Urinary bladder (tissue), 4 donors: Measurements from ENCODE around the gene RRP7A. TPM values are rescaled to one million over a fixed set of nuclear protein-coding genes. Genes with fewer than 3 reads are reported as not detected.
"Not testable (repeated sequence)": the region's sequence is repeated elsewhere in the genome, so short reads cannot be mapped to it uniquely, and the experiment has no call there.

Experiments used
- DNase-seq: peaks from one replicate; pipeline ENCODE4 v3.0.0-alpha.2; 2015; ENCODE audit errors: extremely low spot score
- H3K27ac ChIP-seq: one replicate; pipeline ENCODE4 v1.5.1; 2013; ENCODE audit warnings: low read depth, mild to moderate bottlenecking, moderate library complexity
- H3K36me3 ChIP-seq: one replicate; pipeline ENCODE4 v1.6.1; 2013; ENCODE audit warnings: mild to moderate bottlenecking, moderate library complexity; ENCODE audit not compliant: insufficient read depth
- H3K4me1 ChIP-seq: one replicate; pipeline ENCODE4 v1.6.1; 2013; ENCODE audit warnings: mild to moderate bottlenecking, moderate library complexity; ENCODE audit not compliant: insufficient read depth
- H3K4me3 ChIP-seq: one replicate; pipeline ENCODE4 v1.5.1; 2013; ENCODE audit warnings: low read depth, low read length
- WGBS: extraction: QIAGEN DNeasy Blood & Tissue Kit; methylation state at CpG from one replicate; pipeline ENCODE4 v1.1.7; 2013; 5-methylcytosine and 5-hydroxymethylcytosine counted together
- polyA plus RNA-seq: library from polyadenylated mRNA; stranded (reverse); fragments of 200-250 nt; gene quantifications from one replicate; pipeline ENCODE4 v1.2.3, GENCODE V29; 2013
- total RNA-seq: library from RNA; depleted of rRNA; stranded (reverse); fragments of >200 nt; gene quantifications from one replicate; pipeline ENCODE4 v1.2.3, GENCODE V29; 2014
- donor health status: healthy with polysubstance abuse.
- donor health status: healthy.

RRP7A gene
- total and polyA plus RNA-seq, 2 donors, result 14.4 to 22.4 TPM

DNA sequence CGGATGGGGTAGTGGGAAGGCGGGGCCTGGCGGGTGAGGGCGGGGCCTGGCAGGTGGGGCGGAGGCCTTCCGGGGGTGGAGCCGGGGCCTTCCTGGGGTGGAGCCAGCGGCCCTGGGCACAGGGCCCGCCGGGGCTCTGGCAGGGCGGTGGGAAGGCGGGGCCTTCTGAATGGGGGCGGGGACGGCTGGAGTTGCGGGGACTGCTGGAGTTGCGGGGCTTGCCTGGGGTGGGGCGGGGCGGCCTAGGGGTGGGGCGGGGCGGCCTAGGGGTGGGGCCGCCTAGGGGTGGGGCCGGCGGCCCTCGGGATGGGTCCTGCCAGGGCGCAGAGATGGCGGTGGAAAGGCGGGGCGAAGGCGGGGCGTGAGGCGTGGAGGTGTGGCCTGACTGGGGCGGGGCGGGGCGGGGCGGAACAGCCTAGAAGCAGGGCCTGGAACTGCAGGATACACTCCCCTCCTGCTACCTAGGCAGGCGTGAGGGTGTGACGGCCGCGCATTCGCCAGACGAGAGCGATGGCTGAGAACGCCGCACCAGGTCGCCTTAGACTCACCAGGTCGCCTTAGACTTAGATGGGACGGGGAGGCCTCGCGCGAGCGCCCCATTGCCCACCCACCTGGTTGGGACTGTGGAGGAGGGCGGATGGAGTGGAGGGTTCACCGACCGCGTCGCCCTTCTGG is 19.3 kb downstream of the RRP7A start:
- no peaks in the 10 kb centered on the region for H3K4me1 ChIP-seq
- no peaks in the 10 kb centered on the region for H3K36me3 ChIP-seq
- WGBS, result 4% methylated on average over 53 of the region's 56 CpGs
- no peak overlapping the region for H3K27ac ChIP-seq
- no peak for DNase-seq
- peak overlapping the region; percentile 25 for H3K4me3 ChIP-seq

- peak overlapping the region; percentile 25 for H3K4me3 ChIP-seq
- not testable (repeated sequence) for H3K27ac ChIP-seq, H3K4me1 ChIP-seq, DNase-seq, H3K36me3 ChIP-seq
- WGBS, result 66% methylated on average over 15 of the region's 15 CpGs
Observed at GRCh38 chr22:42499773-42500160, 19.8 kb downstream of the RRP7A start.

DNA sequence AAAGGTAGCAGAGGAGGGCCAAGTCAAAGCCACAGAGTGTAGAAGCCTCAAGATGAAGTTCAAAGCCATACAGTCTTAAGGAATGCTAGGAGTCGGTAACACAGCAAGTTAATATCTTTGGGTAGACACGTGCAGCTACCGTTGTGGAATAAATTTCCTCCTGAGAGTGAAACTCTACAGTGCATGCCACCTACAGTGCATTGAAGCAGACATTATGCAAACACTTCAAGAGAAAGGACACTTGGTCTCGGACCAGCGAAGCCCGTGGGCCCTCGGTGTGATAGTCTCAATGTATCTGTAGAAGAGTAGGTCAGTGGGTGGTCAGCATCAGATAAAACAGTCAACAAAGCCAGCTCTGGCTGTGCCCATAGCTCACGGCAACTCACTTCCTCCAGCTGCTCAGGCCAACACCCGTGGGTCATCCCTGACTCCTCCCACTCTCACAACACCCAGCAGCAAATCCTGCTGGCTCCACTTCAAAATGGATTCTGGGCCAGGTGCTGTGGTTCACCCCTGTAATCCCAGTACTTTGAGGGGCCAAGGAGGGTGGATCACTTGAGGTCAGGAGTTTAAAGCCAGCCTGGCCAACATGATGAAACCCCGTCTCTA is 24.0 kb downstream of the RRP7A start:
- H3K4me1 ChIP-seq, DNase-seq, H3K27ac ChIP-seq, H3K4me3 ChIP-seq, H3K36me3 ChIP-seq: not testable (repeated sequence)
- 50% methylated on average over 10 of the region's 10 CpGs for WGBS

- 68% methylated on average over 6 of the region's 6 CpGs for WGBS
- Histone ChIP-seq H3K36me3 (no peaks in the 10 kb centered on the region), H3K4me1 (no peaks in the 10 kb centered on the region), H3K27ac (no peak overlapping the region), H3K4me3 (no peak overlapping the region)
- no peak for DNase-seq
Observed at GRCh38 chr22:42493393-42493792, 26.2 kb downstream of the RRP7A start.

DNA sequence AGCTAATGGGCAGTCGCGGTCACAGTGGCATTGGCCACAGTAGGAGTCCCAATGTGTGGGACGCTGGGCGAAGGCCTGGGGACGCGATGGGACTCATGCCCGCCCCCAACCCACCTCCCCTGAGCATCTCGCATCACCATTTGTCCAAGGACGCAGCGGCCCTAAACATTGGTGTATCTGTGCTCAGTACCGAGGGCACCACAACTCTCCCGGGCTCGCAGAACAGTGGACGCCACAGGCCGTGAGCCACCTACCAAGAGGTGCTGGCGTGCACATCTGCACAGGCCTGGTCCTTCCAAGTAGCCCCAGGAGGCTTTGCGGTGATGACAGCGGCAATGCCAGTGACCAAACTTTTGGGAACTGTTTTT is 27.3 kb downstream of the RRP7A start:
- Histone ChIP-seq H3K4me3 (no peak overlapping the region), H3K36me3 (no peaks in the 10 kb centered on the region), H3K27ac (no peak overlapping the region), H3K4me1 (no peaks in the 10 kb centered on the region)
- no peak for DNase-seq
- WGBS, result 96% methylated on average over 18 of the region's 18 CpGs

- no peaks in the 10 kb centered on the region for H3K4me1 ChIP-seq
- no peak for DNase-seq
- 53% methylated on average over 8 of the region's 8 CpGs for WGBS
- no peaks in the 10 kb centered on the region for H3K36me3 ChIP-seq
- no peak overlapping the region for H3K4me3 ChIP-seq
- no peak overlapping the region for H3K27ac ChIP-seq
Observed at GRCh38 chr22:42490243-42490832, 29.3 kb downstream of the RRP7A start.

GRCh38 chr22:42489000-42489399 is 30.6 kb downstream of the RRP7A start:
- no peak overlapping the region for H3K4me3 ChIP-seq
- DNase-seq, result no peak
- H3K36me3 ChIP-seq, result no peaks in the 10 kb centered on the region
- WGBS, result 92% methylated on average over 10 of the region's 10 CpGs
- no peaks in the 10 kb centered on the region for H3K4me1 ChIP-seq
- H3K27ac ChIP-seq, result no peak overlapping the region

DNA sequence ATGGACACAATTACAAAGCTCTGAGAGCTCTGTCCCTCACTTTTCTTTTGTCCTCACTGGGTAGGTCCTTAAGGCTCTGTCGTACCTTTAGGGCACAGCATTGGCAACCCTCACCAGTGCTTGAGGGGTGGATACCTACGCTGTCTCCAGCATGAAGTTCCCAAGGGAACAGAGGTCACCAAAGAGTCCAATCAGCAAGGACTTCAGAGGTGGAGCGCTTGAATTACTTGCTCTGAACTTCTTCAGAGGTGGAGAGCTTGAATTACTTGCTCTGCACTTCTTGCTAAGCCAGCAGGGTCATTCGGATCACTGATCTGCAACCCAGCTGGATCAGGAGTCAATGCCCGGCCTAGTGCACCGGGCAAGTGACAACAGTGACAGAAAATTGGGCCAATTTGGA is 35.1 kb downstream of the RRP7A start:
- H3K36me3 ChIP-seq, result no peaks in the 10 kb centered on the region
- WGBS, result 73% methylated on average over 6 of the region's 6 CpGs
- no peaks in the 10 kb centered on the region for H3K4me1 ChIP-seq
- H3K4me3 ChIP-seq, result no peak overlapping the region
- DNase-seq, result no peak
- no peak overlapping the region for H3K27ac ChIP-seq

GRCh38 chr22:42483610-42484223 is 35.9 kb downstream of the RRP7A start:
- not testable (repeated sequence) for H3K27ac ChIP-seq, DNase-seq, H3K36me3 ChIP-seq, H3K4me3 ChIP-seq, H3K4me1 ChIP-seq
- 51% methylated on average over 3 of the region's 13 CpGs for WGBS

DNA sequence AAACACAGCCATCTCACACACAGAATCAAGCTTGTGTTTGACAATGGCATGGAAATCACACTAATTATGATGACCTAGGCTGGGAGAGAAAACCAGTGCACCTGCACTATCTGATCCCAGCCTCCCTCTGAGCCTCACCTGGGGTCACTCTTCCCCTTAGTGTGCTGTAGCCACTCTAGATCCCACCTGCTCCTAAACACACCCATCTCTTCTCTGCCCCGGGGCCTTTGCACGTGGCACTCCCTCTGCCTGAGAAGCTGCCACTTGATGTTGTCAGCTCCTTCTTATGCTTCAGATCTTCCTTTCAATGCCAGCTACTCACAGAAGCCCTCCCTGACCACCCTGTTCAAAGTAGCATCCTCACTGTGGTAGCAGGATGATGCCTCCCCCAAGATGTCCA is 44.5 kb downstream of the RRP7A start:
- WGBS, result 89% methylated on average over 2 of the region's 2 CpGs
- no peak for DNase-seq

GRCh38 chr22:42473484-42474193 is 46.0 kb downstream of the RRP7A start:
- Histone ChIP-seq H3K36me3 (no peaks in the 10 kb centered on the region), H3K4me1 (no peaks in the 10 kb centered on the region), H3K4me3 (no peak overlapping the region), H3K27ac (no peak overlapping the region)
- no peak for DNase-seq
- 77% methylated on average over 5 of the region's 5 CpGs for WGBS

More for the DNA sequence above, 44.5 kb downstream of the RRP7A start:
- H3K4me3 ChIP-seq, result no peak overlapping the region
- H3K36me3 ChIP-seq, result no peaks in the 10 kb centered on the region
- no peaks in the 10 kb centered on the region for H3K4me1 ChIP-seq
- H3K27ac ChIP-seq, result no peak overlapping the region

DNA sequence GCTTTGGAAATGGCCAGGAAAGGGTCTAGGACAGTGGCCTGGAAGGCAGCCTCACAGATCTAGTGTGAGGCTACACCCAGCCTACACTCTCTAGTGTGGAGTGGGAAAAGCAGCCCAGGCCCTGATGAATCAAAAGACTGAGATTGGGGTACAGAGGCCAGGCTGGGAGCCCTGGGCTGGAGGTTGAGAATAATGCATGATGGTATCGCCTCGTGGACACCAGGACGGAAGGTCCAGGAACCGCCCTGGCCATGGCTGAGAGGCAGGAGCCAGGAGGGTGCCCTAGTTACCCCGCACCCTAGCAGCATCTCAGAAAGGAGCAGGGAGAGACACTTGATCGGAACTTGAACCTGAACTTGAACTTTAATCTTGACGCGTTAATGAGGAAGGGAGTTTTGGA is 46.9 kb downstream of the RRP7A start:
- Histone ChIP-seq H3K4me1 (no peaks in the 10 kb centered on the region), H3K4me3 (no peak overlapping the region), H3K36me3 (no peaks in the 10 kb centered on the region), H3K27ac (no peak overlapping the region)
- WGBS, result 91% methylated on average over 8 of the region's 8 CpGs
- DNase-seq, result no peak

GRCh38 chr22:42471441-42471840 is 48.2 kb downstream of the RRP7A start:
- Histone ChIP-seq H3K4me3 (no peak overlapping the region), H3K36me3 (no peaks in the 10 kb centered on the region), H3K27ac (no peak overlapping the region), H3K4me1 (no peaks in the 10 kb centered on the region)
- no peak for DNase-seq
- 96% methylated on average over 1 of the region's 1 CpG for WGBS
